Tibial artery (tissue), 4 donors: ENCODE results near the gene SPATC1L.

Experiments used
- DNase-seq, 2 donors: peaks; one replicate each; pipeline ENCODE4 v3.0.0-alpha.2; 2019
- H3K27ac ChIP-seq, 2 donors: fragments of 200-600 bp; sonication (generic) in 1 of 2; 1 replicate in 1 of 2; 2 replicates in 1 of 2; pipeline ENCODE4 v1.5.1; 2018 to 2019; ENCODE audit warnings: mild to moderate bottlenecking in 1 of 2
- H3K27me3 ChIP-seq, 2 donors: fragments of 200-600 bp; sonication (generic) in 1 of 2; one replicate each; pipeline versions ENCODE4 v1.5.1 to v1.6.0; 2016 to 2019
- H3K36me3 ChIP-seq, 3 donors: fragments of 200-600 bp; sonication (generic) in 2 of 3; one replicate each; pipeline ENCODE4 v1.5.1; 2016 to 2019; ENCODE audit warnings: mild to moderate bottlenecking in 2 of 3
- H3K4me1 ChIP-seq, 4 donors: fragments of 200-600 bp; sonication (generic) in 2 of 4; 1 replicate in 3 of 4; 2 replicates in 1 of 4; pipeline ENCODE4 v1.5.1; 2016 to 2019
- H3K4me3 ChIP-seq, 2 donors: fragments of 200-600 bp; sonication (generic) in 1 of 2; 1 replicate in 1 of 2; 2 replicates in 1 of 2; pipeline ENCODE4 v1.5.1; 2018 to 2019; ENCODE audit warnings: mild to moderate bottlenecking in 2 of 2
- H3K9me3 ChIP-seq, 3 donors: fragments of 200-600 bp; sonication (generic) in 1 of 3; one replicate each; pipeline ENCODE4 v1.5.1; 2016 to 2019
- intact Hi-C: fragments of 100-400 bp; cut with DNase I; formaldehyde crosslinking; loops from one replicate; pipeline ENCODE4 v1.15.0; 2023; ENCODE audit warnings: low total_unique reads
- TF ChIP-seq, protein P1 (sequence below), 2 experiments: fragments of 200-600 bp in 1 of 2; fragments of 450-650 bp in 1 of 2; IDR thresholded peaks; one replicate each; pipeline ENCODE4 v1.5.1; 2017 to 2019; ENCODE audit warnings: antibody characterized with exemption in 2 of 2, mild to moderate bottlenecking in 1 of 2, moderate library complexity in 1 of 2

SPATC1L gene

DNA sequence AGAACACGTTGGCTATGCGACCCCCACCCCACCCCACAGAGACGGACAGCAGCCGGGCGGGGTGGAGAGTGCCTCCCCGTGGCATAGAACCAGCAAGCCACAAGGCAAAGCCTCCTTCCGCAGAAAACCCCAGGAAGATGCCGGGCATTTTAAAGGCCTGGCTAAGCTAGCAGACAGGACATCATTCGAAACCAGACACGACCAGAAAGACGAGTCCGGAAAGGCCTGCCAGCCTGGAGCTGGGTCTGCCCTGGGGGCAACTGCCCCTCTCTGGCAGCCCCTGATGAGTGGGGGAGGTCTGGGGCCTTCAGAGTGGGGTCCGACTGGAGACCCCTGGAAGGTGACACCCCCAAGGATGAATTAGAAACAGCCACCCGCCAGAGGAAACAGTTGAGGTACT, 37.4 kb downstream of the SPATC1L start:
- peaks cover 0 to 9% of the 10 kb centered on the region in 2 donors for H3K27me3 ChIP-seq
- TF ChIP-seq, protein P1, sequence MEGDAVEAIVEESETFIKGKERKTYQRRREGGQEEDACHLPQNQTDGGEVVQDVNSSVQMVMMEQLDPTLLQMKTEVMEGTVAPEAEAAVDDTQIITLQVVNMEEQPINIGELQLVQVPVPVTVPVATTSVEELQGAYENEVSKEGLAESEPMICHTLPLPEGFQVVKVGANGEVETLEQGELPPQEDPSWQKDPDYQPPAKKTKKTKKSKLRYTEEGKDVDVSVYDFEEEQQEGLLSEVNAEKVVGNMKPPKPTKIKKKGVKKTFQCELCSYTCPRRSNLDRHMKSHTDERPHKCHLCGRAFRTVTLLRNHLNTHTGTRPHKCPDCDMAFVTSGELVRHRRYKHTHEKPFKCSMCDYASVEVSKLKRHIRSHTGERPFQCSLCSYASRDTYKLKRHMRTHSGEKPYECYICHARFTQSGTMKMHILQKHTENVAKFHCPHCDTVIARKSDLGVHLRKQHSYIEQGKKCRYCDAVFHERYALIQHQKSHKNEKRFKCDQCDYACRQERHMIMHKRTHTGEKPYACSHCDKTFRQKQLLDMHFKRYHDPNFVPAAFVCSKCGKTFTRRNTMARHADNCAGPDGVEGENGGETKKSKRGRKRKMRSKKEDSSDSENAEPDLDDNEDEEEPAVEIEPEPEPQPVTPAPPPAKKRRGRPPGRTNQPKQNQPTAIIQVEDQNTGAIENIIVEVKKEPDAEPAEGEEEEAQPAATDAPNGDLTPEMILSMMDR (IDR thresholded peaks at IDR 0.05): no peak
- H3K36me3 ChIP-seq: no peaks in the 10 kb centered on the region
- DNase-seq: peak in 1 of 2 donors; percentile 53
- intact Hi-C loops: loop anchor here (10.0 kb wide), 2 partner anchors 48 to 138 kb away; partner anchors contain the start of genes MCM3AP and YBEY
- peaks cover 0 to 10% (median 4%) of the 10 kb centered on the region in 4 donors for H3K4me1 ChIP-seq
- no peak overlapping the region for H3K27ac ChIP-seq
- H3K9me3 ChIP-seq: no peaks in the 10 kb centered on the region
- no peak overlapping the region for H3K4me3 ChIP-seq

DNA sequence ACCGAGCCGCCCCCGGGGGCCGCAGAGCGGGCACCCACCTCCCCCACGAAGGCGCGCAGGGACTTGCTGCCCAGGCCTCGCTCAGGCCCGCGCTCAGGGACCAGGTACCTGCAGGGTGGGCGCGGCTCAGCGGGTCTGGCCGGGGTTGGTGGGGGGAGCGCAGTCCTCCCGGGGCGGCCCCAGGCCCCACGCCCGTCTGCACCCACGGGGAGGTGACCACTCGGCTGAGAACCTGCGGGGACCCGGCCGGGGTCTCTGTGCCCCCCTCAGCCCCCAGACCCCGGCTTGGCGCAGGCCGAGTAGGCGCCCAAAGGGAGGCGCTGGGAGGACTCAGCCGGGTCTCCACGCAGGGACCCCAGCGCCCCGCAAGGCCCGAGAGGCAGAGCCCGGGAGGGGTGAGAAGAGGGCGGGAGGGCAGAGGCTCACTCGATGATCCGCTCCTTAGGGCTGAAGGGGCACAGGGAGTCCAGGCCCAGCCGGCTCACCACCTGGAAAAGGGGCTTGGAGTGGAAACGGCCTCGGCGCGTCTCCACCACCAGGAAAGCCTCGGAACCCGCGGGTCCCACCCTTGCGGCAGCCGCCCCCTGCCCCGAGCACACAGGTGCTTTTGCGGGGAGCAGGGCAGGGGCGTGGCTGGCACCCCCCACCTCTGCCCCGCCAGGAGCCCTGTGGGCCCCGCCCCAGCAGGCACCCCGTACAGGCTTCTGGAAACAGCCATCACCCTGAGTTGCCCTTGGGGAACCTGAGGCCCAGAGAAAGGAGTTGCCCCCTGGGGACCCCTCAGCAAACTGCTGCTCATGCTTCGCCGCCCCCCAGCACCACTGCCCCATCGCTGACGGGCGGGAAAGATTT, 38.2 kb downstream of the SPATC1L start:
- Histone ChIP-seq H3K4me3 (no peak overlapping the region), H3K4me1 (peaks cover 0 to 10% (median 4%) of the 10 kb centered on the region in 4 donors), H3K27ac (no peak overlapping the region), H3K27me3 (peaks cover 0 to 4% of the 10 kb centered on the region in 2 donors), H3K9me3 (no peaks in the 10 kb centered on the region), H3K36me3 (no peaks in the 10 kb centered on the region)
- DNase-seq: peak in 1 of 2 donors; percentile 61
- intact Hi-C loops: loop anchor here (10.0 kb wide), 2 partner anchors 49 to 139 kb away; partner anchors contain the start of genes MCM3AP and YBEY
- TF ChIP-seq, protein P1 (IDR thresholded peaks at IDR 0.05): no peak

DNA sequence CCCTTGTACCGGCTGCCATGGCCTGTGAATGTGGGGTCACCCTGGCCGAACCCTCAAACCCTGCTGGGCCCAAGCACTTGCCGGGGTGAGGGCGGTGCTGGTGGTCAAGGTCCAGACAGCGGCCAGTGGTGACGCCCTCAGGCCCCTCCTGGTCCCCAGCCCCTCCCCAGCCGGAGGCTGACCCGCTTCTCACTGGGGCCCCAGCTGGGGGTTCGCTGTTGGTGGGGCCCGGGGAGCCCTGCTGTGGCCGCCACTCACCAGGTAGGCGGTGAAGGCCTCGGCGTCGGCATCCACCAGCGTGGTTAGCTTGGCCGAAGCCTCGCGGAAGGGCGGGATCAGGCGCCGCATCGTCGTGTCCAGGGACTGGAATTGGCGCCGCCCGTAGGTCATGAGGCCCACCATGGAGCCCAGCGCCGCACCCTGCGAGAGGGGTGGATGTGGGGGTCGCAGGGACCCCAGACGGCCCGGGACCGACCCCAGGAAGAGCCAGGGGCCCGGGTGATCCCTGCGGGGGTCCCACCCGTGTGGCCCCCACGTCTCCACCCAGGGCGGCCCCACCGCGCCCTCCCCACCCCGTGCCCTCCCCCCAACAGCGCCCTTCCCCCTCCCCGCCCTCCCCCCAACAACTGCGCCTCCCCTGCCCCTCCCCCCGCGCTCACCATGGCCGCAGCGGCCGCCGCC, 39.0 kb downstream of the SPATC1L start:
- TF ChIP-seq, protein P1 (IDR thresholded peaks at IDR 0.05): no peak
- H3K27me3 ChIP-seq: no peaks in the 10 kb centered on the region
- H3K36me3 ChIP-seq: no peaks in the 10 kb centered on the region
- DNase-seq: peak in 1 of 2 donors; percentile 60
- H3K27ac ChIP-seq: no peak overlapping the region
- H3K4me3 ChIP-seq: no peak overlapping the region
- H3K9me3 ChIP-seq: no peaks in the 10 kb centered on the region
- H3K4me1 ChIP-seq: peaks cover 0 to 10% (median 4%) of the 10 kb centered on the region in 4 donors
- intact Hi-C loops: loop anchor here (10.0 kb wide), 2 partner anchors 50 to 140 kb away; partner anchors contain the start of genes MCM3AP and YBEY

DNA sequence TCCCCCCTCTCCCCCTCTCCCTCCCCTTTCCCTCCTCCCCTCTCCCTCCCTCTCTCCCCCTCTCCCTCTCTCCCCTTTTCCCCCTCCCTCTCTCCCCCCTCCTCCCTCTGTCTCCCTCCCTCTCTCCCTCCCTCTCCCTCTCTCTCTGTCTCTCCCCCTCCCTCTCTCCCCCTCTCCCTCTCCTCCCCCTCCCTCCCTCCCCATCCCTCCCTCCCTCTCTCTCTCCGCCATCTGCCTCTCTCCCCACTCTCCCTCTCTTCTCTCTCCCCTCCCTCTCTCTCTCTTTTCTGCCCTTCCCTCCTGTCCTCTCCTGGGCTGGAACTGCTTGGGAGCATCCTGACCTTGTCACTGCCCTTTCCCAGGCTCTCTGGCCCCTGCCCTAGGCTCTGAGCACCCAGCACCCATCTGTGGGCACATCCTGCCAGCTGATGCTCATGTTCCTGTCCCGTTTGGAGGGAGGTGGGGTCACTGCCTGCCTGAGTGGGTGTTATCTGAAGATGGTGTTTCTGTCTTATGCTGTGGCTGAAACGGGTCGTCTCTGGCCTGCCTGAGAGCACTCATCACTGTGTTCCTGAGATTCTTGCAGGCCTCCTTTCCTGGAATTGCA, 39.7 kb downstream of the SPATC1L start:
- Histone ChIP-seq H3K4me3 (no peak overlapping the region), H3K36me3 (no peaks in the 10 kb centered on the region), H3K27ac (no peak overlapping the region), H3K27me3 (no peaks in the 10 kb centered on the region), H3K9me3 (no peaks in the 10 kb centered on the region), H3K4me1 (peaks cover 0 to 10% (median 4%) of the 10 kb centered on the region in 4 donors)
- no peak for DNase-seq
- intact Hi-C loops: loop anchor here (10.0 kb wide), 2 partner anchors 50 to 140 kb away; partner anchors contain the start of genes MCM3AP and YBEY
- TF ChIP-seq, protein P1 (IDR thresholded peaks at IDR 0.05): no peak
